ENCODE results near the gene STKLD1.
"Not testable (repeated sequence)": the region's sequence is repeated elsewhere in the genome, so short reads cannot be mapped to it uniquely, and the experiment has no call there.

The STKLD1 gene

GRCh38 chr9:133334161-133334560 is 42.0 kb upstream of the STKLD1 start:
- Histone ChIP-seq H3K36me3 (ENCODE audit: insufficient read depth) (no peaks in the 10 kb centered on the region), H3K4me3 (IDR thresholded peaks at IDR 0.05; ENCODE audit: insufficient read depth, low read depth, low read length) (no peak overlapping the region), H3K79me2 (ENCODE audit: insufficient read depth, low read depth) (peaks cover 9% of the 10 kb centered on the region; the same call in 1 of the 2 replicates), H3K27ac (no peak overlapping the region), H3K4me1 (ENCODE audit: low read depth, poor library complexity, severe bottlenecking) (peaks cover 10% of the 10 kb centered on the region), H3K9ac (no peak overlapping the region), H3K27me3 (ENCODE audit: insufficient read depth, low read depth) (no peaks in the 10 kb centered on the region), H3K4me2 (no peak overlapping the region), H2AFZ (ENCODE audit: low read depth) (no peak overlapping the region), H4K20me1 (ENCODE audit: insufficient read depth) (no peaks in the 10 kb centered on the region)
- no peak for TF ChIP-seq CTCF (conservative IDR thresholded peaks at IDR 0.05; ENCODE audit: low read depth, low read length)

- not testable (repeated sequence) for H2AFZ ChIP-seq (ENCODE audit: low read depth); H3K27me3 ChIP-seq (ENCODE audit: insufficient read depth, low read depth); H3K27ac ChIP-seq; H3K79me2 ChIP-seq (ENCODE audit: insufficient read depth, low read depth); H3K36me3 ChIP-seq (ENCODE audit: insufficient read depth); H4K20me1 ChIP-seq (ENCODE audit: insufficient read depth)
- H3K4me1 ChIP-seq (ENCODE audit: low read depth, poor library complexity, severe bottlenecking), result peaks cover 10% of the 10 kb centered on the region
- peak overlapping the region; percentile 76 for H3K4me2 ChIP-seq
- H3K4me3 ChIP-seq (IDR thresholded peaks at IDR 0.05; ENCODE audit: insufficient read depth, low read depth, low read length), result peak overlapping the region; percentile 68
- peak overlapping the region; percentile 62; the same call in 1 of the 2 replicates for H3K9ac ChIP-seq
These were observed 41.3 kb upstream of the STKLD1 start for GRCh38 chr9:133334888-133335287.

GRCh38 chr9:133335924-133336811 is 40.0 kb upstream of the STKLD1 start, which contains the start of gene SURF6:
SURF6 (minus strand) TSS chr9:133336188; CDS start chr9:133336132, 56 bp downstream.
- Histone ChIP-seq H3K4me1 (ENCODE audit: low read depth, poor library complexity, severe bottlenecking) (peaks cover 10% of the 10 kb centered on the region), H3K27ac (peak within 1 kb of the TSS; percentile 63), H2AFZ (ENCODE audit: low read depth) (peak within 1 kb of the TSS; percentile 53), H3K27me3 (ENCODE audit: insufficient read depth, low read depth) (no peaks in the 10 kb centered on the region), H3K4me3 (IDR thresholded peaks at IDR 0.05; ENCODE audit: insufficient read depth, low read depth, low read length) (peak within 1 kb of the TSS; percentile 68), H3K36me3 (ENCODE audit: insufficient read depth) (no peaks in the 10 kb centered on the region), H3K4me2 (peak within 1 kb of the TSS; percentile 76), H3K79me2 (ENCODE audit: insufficient read depth, low read depth) (peaks cover 9% of the 10 kb centered on the region; the same call in 1 of the 2 replicates), H4K20me1 (ENCODE audit: insufficient read depth) (no peaks in the 10 kb centered on the region), H3K9ac (peak within 1 kb of the TSS; percentile 62; the same call in 1 of the 2 replicates)
- no peak for TF ChIP-seq CTCF (conservative IDR thresholded peaks at IDR 0.05; ENCODE audit: low read depth, low read length)

GRCh38 chr9:133339641-133340040 is 36.5 kb upstream of the STKLD1 start:
- no peak overlapping the region for H3K4me2 ChIP-seq
- no peak overlapping the region for H3K4me3 ChIP-seq (IDR thresholded peaks at IDR 0.05; ENCODE audit: insufficient read depth, low read depth, low read length)
- no peaks in the 10 kb centered on the region for H3K27me3 ChIP-seq (ENCODE audit: insufficient read depth, low read depth)
- peaks cover 9% of the 10 kb centered on the region; the same call in 1 of the 2 replicates for H3K79me2 ChIP-seq (ENCODE audit: insufficient read depth, low read depth)
- H3K9ac ChIP-seq, result no peak overlapping the region
- H2AFZ ChIP-seq (ENCODE audit: low read depth), result no peak overlapping the region
- no peak for TF ChIP-seq CTCF (conservative IDR thresholded peaks at IDR 0.05; ENCODE audit: low read depth, low read length)
- peaks cover 7% of the 10 kb centered on the region for H3K4me1 ChIP-seq (ENCODE audit: low read depth, poor library complexity, severe bottlenecking)
- no peaks in the 10 kb centered on the region for H4K20me1 ChIP-seq (ENCODE audit: insufficient read depth)
- H3K36me3 ChIP-seq (ENCODE audit: insufficient read depth), result no peaks in the 10 kb centered on the region
- no peak overlapping the region for H3K27ac ChIP-seq

GRCh38 chr9:133340256-133340655 is 35.9 kb upstream of the STKLD1 start:
- H3K4me2 ChIP-seq, result no peak overlapping the region
- H3K27ac ChIP-seq, result no peak overlapping the region
- H3K27me3 ChIP-seq (ENCODE audit: insufficient read depth, low read depth), result no peaks in the 10 kb centered on the region
- H3K4me1 ChIP-seq (ENCODE audit: low read depth, poor library complexity, severe bottlenecking), result peaks cover 1% of the 10 kb centered on the region
- no peak for TF ChIP-seq CTCF (conservative IDR thresholded peaks at IDR 0.05; ENCODE audit: low read depth, low read length)
- H3K79me2 ChIP-seq (ENCODE audit: insufficient read depth, low read depth), result peaks cover 5% of the 10 kb centered on the region; the same call in 1 of the 2 replicates
- H3K4me3 ChIP-seq (IDR thresholded peaks at IDR 0.05; ENCODE audit: insufficient read depth, low read depth, low read length), result no peak overlapping the region
- H3K9ac ChIP-seq, result no peak overlapping the region
- no peaks in the 10 kb centered on the region for H4K20me1 ChIP-seq (ENCODE audit: insufficient read depth)
- no peaks in the 10 kb centered on the region for H3K36me3 ChIP-seq (ENCODE audit: insufficient read depth)
- no peak overlapping the region for H2AFZ ChIP-seq (ENCODE audit: low read depth)
